Activated CD8-positive, alpha-beta memory T cell treated with anti-CD3 and anti-CD28 coated beads, Interleukin-2, amount 50 U/mL, for 48 hours (primary cell): Measurements from ENCODE around the gene ZNF609.

Experiments used
- DNase-seq: peaks from one replicate; pipeline ENCODE4 v3.0.0-alpha.2; 2020

ZNF609 gene

GRCh38 chr15:64656508-64656907, 196.1 kb downstream of the ZNF609 start:
- DNase-seq, result no peak

- no peak for DNase-seq
Measured at GRCh38 chr15:64665179-64665578, 204.8 kb downstream of the ZNF609 start.

GRCh38 chr15:64667736-64668161, 207.4 kb downstream of the ZNF609 start:
- no peak for DNase-seq

- no peak for DNase-seq
Measured at GRCh38 chr15:64673866-64674265, 213.5 kb downstream of the ZNF609 start.

GRCh38 chr15:64678126-64678819, 217.9 kb downstream of the ZNF609 start:
- DNase-seq, result no peak

GRCh38 chr15:64680097-64680496, 219.7 kb downstream of the ZNF609 start:
- DNase-seq, result no peak

GRCh38 chr15:64681424-64682024, 221.1 kb downstream of the ZNF609 start:
- no peak for DNase-seq

- no peak for DNase-seq
Measured at GRCh38 chr15:64682255-64682654, 221.9 kb downstream of the ZNF609 start.

GRCh38 chr15:64683378-64683777, 223.0 kb downstream of the ZNF609 start:
- no peak for DNase-seq

- DNase-seq, result no peak
Measured at GRCh38 chr15:64685230-64685888, 225.0 kb downstream of the ZNF609 start.

- DNase-seq, result no peak
Measured at GRCh38 chr15:64686130-64686735, 225.9 kb downstream of the ZNF609 start.

- no peak for DNase-seq
Measured at GRCh38 chr15:64687172-64687571, 226.8 kb downstream of the ZNF609 start.

GRCh38 chr15:64687688-64688087, 227.3 kb downstream of the ZNF609 start:
- no peak for DNase-seq

- no peak for DNase-seq
Measured at GRCh38 chr15:64688770-64689169, 228.4 kb downstream of the ZNF609 start.

- no peak for DNase-seq
Measured at GRCh38 chr15:64690008-64690407, 229.6 kb downstream of the ZNF609 start.

GRCh38 chr15:64690578-64691296, 230.4 kb downstream of the ZNF609 start:
- DNase-seq, result no peak

GRCh38 chr15:64691896-64692565, 231.7 kb downstream of the ZNF609 start:
- DNase-seq, result no peak

GRCh38 chr15:64693134-64693533, 232.8 kb downstream of the ZNF609 start:
- no peak for DNase-seq

GRCh38 chr15:64694816-64695215, 234.4 kb downstream of the ZNF609 start:
- no peak for DNase-seq

- no peak for DNase-seq
Measured at GRCh38 chr15:64695561-64695992, 235.2 kb downstream of the ZNF609 start.

GRCh38 chr15:64696481-64696880, 236.1 kb downstream of the ZNF609 start:
- DNase-seq, result no peak

- DNase-seq, result peak; percentile 69
Measured at GRCh38 chr15:64697911-64698369, 237.6 kb downstream of the ZNF609 start.
